HG03064 (cell line): ENCODE data around the gene RBMXL3.

ENCODE experiments used
- ATAC-seq: cut with Tn5 transposase; IDR thresholded peaks from one replicate; pipeline ENCODE4 v1.9.1; 2021; ENCODE audit warnings: low read depth; ENCODE audit not compliant: unreplicated experiment

The RBMXL3 gene

DNA sequence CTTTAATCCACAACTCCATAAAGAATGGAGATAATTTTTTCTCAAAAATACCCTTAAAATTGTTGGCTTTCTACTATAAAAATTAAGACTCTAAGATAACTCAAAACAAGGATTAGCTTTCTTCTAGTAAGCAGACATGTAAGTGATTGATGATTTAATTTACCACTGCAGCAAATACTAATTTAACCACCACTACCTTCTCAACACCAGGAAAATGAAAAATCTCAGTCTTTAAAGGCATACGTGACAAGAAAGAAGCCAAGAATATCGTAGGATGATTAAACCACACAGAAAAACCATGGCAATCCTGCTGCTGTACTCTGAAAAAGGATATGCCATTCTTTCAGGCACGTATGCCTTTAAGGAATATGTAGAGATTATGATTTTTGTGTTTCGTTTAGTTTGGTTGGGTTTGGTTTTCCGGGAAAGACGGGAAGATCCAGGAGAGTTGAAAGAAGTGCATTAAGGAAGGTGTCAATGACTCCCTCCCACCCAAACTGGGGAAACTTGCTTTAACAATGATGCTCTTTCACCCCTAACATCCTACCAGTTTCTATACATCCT is 43.8 kb downstream of the RBMXL3 start:
- ATAC-seq: no peak

DNA sequence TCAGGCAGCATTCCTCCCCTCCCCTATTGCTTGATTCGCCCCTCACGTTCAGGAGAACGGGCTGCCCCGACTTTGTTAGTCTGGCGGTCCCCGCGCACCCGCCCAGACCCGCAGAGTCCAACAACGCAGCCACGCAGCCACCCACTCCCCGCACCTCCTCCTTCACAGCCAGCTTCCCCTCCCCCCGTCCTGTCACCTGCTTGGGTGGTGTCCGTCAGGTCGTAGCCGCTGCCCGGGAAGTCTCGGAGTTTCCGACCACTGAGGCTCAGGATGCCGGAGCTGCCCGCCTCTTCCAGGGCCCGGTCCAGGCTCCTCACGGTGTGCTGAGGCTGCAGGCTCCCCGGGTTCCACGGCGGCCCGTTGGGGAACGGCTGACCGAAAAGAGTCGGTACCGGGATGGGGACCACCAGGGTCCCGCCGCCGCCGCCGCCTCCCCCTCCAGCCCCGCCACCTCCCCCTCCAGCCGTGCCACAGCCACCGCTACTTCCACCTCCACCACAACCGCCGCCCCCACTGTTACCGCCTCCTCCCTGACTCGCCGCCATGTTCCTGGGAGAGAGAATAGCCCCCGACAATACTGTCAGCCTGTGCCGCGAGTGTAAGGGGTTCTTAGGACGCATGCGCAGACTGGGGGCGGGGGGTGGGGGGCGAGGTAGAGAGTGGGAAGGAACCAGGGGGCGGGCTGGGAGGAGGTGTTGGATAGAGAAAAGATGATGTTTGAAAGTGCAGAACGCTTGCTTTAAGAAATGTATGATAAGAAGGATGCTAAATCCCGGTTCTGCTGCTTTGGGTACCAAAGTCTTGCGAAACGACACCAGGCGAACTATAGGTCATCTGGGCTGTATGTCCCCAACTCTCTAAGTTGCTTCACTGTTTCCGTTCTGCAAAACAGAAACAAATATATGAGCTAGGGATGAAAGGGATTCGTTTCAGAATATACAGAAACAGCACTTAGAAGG is 44.6 kb downstream of the RBMXL3 start, which contains the start of gene LRCH2:
Gene LRCH2, minus strand, starts transcription at position 600 of the 959 bp plus-strand sequence. Its CDS starts 55 bp downstream, at position 545.
- ATAC-seq: no peak

DNA sequence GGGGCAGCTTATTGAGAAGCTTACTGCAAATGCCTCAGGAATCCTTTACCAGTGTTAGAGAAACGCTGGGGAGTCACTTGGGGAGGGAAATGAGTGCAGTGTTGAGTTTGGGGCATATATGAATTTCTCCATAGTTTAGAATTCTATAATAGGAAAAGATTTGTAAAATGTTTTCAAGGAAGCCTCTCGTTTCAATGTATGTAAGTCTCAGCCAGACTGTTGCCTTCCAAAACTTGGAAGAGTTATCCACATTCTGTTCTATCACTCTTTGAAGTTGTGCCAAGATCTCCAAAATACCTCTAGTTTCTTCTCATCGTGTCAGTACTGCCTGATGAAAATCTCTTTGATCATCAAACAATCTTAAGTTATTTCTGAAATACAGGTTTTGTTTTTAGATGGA is 45.3 kb downstream of the RBMXL3 start:
- ATAC-seq: no peak

DNA sequence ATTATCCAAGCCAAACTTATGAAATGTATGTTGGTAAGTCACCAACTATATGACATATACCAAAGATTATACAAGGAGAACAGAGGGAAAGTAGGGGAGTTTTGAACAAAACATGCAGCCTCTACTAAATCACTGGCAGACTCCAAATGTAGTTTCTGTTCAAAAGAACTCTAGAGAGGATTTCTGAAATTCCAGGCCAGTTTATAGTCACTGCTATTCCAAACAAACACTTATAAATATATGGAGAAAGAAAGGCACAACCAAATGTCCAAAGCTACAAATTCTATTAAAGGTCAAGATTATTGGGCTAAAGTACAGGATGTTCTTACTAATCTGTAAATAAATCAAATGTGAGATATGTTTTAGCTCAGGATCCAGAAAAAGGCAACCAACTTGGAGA is 47.4 kb downstream of the RBMXL3 start:
- ATAC-seq: no peak

DNA sequence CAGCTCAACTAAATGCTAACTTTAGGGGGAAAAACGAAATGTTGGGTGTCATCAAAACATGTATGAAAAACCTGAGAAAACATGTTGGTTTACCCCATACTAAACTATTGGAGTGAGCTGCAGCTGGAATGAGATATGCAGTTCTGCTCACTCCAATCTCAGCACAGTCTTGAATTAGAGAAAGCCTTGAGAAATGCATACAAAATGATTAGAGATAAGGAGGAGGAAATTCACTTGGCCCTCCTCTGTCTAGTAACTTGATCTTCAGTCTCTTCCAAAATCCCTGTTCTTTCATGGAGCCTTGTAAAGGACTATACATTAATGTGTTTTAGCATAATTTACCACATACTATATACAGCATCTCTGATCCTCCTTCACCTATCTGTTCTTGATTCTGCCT is 47.8 kb downstream of the RBMXL3 start:
- no peak for ATAC-seq
